GM19193 (cell line): ENCODE measurements around the gene NDC1.

Experiments
- POLR2A ChIP-seq: IDR thresholded peaks from 4 replicates; pipeline ENCODE4 v1.6.1; 2011; ENCODE audit not compliant: insufficient read depth, insufficient read length; ENCODE audit errors: extremely low read depth

The NDC1 gene

DNA sequence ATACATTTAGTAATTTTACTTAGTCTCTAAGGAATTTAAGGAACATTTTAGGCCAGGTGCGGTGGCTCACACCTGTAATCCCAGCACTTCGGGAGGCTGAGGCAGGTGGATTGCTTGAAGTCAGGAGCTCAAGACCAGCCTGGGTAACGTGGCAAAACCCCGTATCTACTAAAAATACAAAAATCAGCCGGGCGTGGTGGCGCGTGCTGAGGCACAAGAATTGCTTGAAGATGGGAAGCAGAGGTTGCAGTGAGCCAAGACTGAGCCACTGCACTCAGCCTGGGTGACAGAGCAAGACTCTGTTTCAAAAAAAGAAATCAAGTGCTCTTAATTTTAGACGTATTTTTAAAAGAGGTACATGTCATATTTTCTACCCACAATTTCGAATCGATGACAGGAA, 3.3 kb downstream of the NDC1 start:
- TF ChIP-seq POLR2A = no peak

DNA sequence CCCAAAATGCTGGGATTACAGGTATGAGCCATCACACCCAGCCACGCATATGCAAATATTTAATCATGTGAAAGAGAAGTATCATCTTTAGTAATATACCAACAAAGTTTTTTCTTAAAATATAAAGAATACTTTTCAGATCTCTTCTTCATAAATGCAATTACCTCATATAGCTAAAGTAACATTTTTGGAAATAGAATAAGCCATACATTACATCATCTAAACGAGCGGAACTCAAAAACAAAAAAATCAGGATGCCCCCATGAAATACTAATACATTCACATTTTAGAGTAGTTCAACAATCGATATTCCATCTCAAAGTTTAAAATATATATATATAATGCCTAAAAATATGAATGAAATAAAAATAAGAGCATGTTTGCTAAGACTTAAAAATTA, 4.7 kb downstream of the NDC1 start:
- TF ChIP-seq POLR2A = no peak

DNA sequence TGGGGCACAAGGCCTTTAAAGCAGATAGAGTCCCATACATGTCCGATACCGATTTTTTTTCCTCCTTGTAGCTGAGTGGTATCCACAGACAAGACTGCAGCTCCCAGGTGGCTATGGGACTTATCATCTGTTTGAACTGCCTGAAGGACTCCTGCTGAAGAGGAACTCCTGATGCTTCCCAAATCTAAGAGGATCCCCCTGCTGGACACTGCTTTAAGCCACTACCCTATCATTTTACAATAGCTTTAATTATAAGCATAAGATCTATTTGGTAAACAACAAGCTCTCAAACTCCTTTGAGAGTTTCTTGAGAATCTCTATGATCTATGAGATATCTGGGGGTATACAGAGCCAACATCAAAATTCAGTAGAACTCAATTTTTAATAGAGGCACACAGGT, 11.7 kb downstream of the NDC1 start:
- no peak for TF ChIP-seq POLR2A

DNA sequence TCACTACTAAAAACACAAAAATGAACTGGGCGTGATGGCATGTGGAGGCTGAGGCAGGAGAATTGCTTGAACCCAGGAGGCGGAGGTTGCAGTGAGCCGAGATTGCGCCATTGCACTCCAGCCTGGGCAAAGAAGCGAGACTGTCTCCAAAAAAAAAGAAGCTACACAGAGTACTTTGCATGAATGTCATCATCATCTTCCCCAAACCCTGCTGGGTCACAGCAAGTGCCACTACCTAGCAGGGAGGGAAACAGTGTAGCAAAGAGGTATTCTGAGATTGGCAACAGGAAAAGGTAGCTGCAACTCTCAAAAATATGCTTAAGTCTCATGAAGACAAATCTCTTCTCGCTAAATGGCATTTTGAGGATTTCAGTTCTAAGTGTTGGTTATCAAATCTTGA, 12.8 kb downstream of the NDC1 start:
- TF ChIP-seq POLR2A = no peak

DNA sequence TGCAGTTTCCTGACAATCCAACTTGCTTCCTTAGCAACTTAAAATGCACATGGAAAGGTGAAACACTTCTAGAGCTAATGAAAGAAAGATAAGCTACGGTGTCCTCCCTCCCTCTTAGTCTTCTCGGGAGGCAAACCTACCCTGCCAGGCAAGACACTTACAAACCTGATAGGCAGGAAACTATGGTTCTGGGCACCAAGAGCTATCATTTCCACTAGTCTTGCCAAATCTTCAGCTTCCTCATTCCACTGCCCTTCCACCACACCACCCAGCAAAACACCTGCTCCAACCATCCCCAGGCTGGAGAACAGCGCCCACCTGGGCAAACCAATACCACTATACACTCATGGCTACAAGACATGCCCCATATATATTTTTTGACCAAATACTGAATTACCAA, 15.2 kb downstream of the NDC1 start:
- TF ChIP-seq POLR2A = no peak

DNA sequence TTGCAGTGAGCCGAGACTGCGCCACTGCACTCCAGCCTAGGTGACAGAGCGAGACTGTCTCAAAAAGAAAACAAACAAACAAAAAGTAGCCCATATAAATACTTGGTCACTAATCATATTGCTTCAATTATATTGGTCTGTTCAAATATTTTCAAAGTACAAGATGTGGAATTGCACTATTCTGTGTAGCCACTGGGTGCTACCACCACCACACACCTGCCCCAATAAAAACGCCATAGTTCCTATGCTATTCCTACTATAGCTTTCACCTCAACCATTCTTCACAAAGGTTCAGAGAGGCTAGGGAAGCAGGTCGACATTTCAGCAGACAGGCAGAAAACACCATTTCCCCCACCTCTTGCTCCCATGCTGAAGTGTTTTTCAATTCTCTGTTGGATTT, 16.7 kb downstream of the NDC1 start:
- TF ChIP-seq POLR2A = no peak

DNA sequence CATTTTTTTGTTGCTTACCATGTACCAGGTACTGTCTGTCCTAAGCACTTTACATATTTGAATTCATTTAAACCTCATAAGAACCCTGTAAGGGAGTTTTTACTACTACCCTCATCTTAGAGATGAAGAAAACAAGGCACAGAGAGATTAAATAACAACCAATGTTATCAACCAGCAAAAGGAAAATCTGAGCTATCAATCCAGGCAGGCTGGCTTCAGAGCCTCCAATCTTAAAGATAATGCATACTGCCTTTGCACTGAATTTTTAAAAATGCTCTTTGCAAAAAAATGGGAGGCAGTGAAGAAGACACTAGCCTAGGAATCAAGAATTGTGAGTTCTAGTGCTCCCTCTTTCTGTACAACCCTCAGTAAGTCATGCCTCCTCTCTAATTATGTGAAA, 18.7 kb downstream of the NDC1 start:
- TF ChIP-seq POLR2A = no peak

DNA sequence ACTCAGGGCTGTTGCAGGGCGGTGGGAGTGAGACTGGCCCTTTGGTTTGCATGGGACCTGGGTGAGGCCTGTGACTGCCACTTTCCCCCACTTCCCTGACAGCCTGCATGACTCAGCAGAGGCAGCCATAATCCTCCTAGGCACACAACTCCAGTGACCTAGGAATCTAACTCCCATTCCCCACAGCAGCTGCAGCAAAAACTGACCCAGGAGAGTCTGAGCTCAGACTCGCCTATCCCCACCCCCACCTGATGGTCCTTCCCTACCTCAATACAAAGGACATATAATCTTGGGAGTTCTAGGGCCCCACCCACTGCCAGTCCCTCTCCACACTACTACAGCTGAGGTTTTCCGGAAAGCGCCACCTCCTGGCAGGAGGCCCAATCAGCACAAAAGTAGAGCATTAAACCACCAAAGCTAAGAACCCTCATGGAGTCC, 26.7 kb downstream of the NDC1 start:
- no peak for TF ChIP-seq POLR2A

DNA sequence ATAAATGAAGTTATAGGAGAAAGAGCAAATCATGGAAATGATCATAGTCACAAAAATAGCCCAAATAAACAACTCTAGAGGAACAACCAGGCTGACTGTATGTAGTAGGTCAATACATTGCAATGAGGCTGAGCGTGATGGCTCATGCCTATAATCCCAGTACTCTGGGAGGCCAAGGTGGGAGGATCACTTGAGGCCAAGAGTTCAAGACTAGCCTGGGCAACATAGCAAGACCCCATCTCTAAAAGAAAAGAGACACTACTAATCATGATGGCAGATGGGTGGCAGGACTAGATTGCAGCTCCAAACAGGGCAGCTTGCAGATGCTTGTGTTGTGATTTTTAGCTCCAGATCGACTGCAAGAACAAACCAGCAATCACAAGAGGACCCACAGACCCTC, 27.6 kb downstream of the NDC1 start:
- TF ChIP-seq POLR2A = no peak

DNA sequence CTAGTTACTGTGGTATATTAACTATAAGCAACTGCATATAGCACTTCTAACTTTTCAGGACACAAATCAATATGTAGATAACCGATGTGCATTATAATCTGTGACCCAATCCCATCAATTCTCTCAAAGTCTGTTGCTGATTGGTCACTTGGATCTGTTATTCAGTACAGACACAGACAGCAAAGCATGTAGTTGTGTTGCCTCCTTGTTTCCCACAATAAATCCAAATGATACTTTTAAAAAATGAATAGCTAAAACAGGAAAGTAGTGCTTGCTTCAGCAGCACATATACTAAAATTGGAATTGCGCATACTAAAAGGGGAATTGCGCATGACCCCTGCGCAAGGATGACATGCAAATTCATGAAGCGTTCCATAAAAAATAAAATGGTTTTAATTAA, 28.1 kb downstream of the NDC1 start:
- TF ChIP-seq POLR2A = no peak

DNA sequence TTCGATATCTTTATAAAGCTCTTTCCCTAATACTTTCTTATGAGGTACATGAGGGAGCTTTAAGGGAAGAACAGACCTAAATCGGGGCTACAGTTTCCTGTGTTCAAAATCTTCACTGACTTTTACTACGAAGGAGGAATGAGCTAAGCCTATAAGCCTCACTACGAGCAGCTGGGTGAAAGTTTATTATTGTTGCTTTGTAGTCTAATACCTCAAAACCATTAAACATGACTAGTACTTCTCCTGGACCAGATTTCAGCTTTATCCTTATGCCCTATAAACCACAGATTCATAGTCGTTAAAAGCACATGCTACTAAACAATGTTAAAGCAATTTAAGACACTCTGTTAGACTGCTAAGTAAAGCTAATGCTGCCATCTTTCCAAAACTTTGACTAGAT, 30.2 kb downstream of the NDC1 start:
- no peak for TF ChIP-seq POLR2A

DNA sequence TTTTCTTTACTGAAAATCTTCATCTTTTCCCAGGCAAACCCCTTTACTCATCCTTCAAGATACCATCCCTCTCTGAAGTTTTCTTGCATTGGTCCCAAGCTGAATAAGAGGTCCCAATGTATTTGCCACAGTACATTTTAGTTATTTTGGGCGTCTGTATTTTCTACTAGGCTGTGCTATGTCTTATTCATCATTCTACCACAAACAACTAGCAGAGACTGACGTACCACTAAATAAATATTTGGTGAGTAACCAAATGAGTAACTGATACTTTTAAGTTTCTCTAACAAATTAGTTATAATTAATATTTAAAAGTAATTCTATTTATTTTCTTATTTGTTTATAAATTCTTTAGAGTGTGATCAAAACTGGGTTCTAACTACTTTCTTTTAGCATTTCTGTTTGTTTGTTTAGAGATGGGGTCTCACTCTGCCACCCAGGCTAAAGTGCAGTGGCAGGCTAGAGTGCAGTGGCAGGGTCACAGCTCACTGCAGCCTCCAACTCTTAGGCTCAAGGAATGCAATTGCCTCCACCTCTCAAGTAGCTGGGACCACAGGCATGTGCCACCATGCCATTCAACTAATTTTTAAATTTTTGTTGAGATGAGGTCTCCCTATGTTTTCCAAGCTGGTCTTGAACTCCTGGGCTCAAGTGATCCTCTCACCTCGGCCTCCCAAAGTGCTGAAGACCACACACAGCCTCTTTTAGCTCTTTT, 33.1 kb downstream of the NDC1 start:
- TF ChIP-seq POLR2A = no peak

DNA sequence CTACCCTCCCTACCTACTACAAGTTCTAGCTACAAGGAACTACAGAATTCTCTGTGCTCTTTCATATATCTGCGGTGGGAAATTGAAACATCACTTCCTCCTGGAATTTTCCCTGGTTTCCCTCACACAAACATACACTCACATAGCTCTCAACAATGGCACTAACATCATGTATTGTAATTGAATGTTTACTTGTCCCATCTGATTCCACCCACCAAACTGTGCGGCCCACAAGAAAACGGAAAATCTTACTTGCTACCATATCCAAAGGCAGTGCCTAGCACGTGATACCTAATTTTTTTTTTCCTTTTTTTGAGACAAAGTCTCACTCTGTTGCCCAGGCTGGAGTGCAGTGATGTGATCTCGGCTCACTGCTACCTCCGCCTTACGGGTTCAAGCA, 33.9 kb downstream of the NDC1 start:
- no peak for TF ChIP-seq POLR2A

DNA sequence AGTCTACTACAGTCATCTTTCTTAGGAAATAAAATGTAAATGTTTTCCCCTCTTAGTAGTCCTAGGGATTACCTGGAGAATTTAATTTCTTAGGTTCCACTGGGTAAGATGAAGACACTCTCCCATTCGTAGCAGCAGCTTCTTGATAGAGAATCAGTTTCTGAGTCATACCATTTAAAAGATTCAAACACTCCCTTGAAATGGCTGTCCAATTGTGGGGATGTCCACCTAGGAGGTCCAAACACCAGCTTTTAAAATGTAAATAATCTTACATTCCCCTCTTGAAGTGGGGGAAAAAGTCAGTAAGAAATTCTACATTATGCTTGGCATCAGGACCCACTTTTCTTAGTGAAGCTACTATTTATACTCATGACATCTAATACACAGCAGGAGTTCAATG, 37.5 kb downstream of the NDC1 start:
- no peak for TF ChIP-seq POLR2A

DNA sequence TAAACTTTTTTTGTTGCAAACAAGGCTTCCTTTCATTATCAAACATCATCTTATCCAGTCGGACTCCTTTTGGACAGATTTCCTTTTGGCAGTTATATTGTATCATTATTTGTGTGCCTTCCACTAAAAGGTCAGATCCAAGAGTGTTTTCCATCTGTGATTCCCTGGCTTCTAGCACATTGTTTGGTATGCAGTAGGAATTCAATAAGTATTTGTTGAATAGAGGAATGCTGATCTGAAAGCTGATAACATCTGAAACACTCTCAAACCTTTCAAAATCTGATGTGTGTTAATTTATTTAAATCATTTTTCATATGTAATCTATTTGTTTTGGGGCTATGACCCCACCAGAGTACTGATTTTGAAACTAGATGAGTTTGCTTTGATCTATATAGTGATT, 39.0 kb downstream of the NDC1 start:
- no peak for TF ChIP-seq POLR2A

DNA sequence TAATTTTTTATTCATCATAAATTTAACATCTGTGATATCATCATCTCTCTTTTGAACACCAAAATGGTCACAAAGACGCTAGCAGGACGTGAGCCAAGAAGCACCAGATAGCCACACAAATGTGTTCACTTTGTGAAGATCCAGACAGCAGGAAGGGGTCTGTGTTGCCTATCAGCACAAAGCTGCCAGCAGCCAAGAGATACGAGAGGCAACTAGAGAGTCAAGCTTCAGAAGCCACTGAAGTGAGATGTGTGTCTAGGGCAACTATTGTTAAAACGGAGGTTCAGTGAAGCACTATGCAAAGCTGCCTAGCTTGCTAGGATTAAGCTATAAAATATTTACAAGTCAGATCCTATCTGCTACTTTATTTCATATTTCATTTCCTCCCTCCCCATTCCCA, 45.3 kb downstream of the NDC1 start:
- no peak for TF ChIP-seq POLR2A

DNA sequence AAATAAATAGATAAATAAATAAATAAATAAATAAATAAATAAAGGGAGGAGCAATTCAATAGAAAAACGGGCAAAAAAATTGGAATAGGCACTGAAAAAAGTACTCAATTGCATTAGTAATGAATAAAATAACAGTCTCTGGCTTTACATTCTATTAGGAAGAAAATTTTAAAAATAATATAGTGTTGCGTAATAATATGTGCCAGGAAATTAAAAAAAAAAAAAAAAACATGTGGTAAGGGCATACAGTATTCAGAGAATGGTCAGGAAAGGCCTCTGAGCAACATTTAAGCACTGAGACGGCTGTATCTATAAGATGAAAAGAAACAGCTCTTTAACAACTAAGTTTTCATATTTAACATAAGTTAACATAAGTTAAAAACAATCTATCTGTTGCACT, 50.4 kb downstream of the NDC1 start:
- no peak for TF ChIP-seq POLR2A
